Measurements from ENCODE around the gene VN1R5.
"Not testable (repeated sequence)": the region's sequence is repeated elsewhere in the genome, so short reads cannot be mapped to it uniquely, and the experiment has no call there.

The VN1R5 gene

DNA sequence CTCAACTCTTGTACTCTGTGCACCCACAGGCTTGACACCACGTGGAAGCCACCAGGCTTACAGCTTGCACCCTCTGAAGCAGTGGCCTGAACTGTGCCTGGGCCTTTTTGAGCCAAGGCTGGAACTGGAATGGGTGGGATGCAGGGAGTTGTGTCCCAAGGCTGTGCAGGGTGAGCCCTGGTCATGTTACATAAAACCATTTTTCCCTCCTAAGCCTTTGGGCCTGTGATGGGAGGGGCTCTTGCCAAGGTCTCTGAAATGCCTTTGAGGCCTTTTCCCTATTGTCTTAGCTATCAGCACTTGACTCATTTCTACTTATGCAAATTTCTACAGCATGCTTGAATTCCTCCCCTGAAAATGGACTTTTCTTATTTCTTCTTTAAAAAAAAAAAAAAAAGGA, 14.1 kb downstream of the VN1R5 start:
- 86 to 88% methylated on average over 1 of the region's 1 CpG for WGBS, 2 experiments
- H3K4me3 ChIP-seq (ENCODE audit: insufficient read depth, low read depth, low read length), result no peak overlapping the region
- no peaks in the 10 kb centered on the region for H3K36me3 ChIP-seq (ENCODE audit: control insufficient read depth, insufficient read depth, low read length)
- H3K9me3 ChIP-seq (ENCODE audit: control insufficient read depth, low read length), result no peaks in the 10 kb centered on the region
- H3K27ac ChIP-seq (ENCODE audit: insufficient read depth, low read depth, low read length, poor library complexity, severe bottlenecking), result no peak overlapping the region
- H3K27me3 ChIP-seq (ENCODE audit: control insufficient read depth, insufficient read depth, low read length, poor library complexity, severe bottlenecking), result no peaks in the 10 kb centered on the region
- H3K4me1 ChIP-seq (ENCODE audit: control insufficient read depth, insufficient read depth, low read length), result no peaks in the 10 kb centered on the region

DNA sequence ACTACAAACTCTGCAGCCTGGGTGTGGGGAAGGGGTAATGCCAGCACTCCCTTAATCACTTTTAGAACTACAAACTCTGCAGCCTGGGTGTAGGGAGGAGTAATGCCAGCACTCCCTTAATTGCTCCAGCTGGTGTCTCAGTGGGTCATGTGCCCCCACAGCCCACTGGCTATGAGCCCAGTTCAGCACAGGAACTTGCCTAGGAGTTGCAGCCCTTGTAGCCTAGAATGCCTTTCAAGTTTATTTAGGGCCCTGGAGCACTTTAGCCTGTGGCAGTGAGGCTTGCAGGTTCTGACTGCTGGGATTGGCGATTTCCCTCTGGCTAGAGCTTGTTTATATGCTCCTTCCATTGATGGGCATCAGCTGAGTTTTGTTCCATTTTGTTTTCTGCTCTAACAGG, 17.1 kb downstream of the VN1R5 start:
- Histone ChIP-seq H3K4me1 (ENCODE audit: control insufficient read depth, insufficient read depth, low read length) (no peaks in the 10 kb centered on the region), H3K27me3 (ENCODE audit: control insufficient read depth, insufficient read depth, low read length, poor library complexity, severe bottlenecking) (no peaks in the 10 kb centered on the region), H3K27ac (ENCODE audit: insufficient read depth, low read depth, low read length, poor library complexity, severe bottlenecking) (no peak overlapping the region), H3K9me3 (ENCODE audit: control insufficient read depth, low read length) (no peaks in the 10 kb centered on the region), H3K36me3 (ENCODE audit: control insufficient read depth, insufficient read depth, low read length) (no peaks in the 10 kb centered on the region), H3K4me3 (ENCODE audit: insufficient read depth, low read depth, low read length) (no peak overlapping the region)
- WGBS, 2 experiments, result 68 to 74% methylated on average over 1 of the region's 1 CpG

DNA sequence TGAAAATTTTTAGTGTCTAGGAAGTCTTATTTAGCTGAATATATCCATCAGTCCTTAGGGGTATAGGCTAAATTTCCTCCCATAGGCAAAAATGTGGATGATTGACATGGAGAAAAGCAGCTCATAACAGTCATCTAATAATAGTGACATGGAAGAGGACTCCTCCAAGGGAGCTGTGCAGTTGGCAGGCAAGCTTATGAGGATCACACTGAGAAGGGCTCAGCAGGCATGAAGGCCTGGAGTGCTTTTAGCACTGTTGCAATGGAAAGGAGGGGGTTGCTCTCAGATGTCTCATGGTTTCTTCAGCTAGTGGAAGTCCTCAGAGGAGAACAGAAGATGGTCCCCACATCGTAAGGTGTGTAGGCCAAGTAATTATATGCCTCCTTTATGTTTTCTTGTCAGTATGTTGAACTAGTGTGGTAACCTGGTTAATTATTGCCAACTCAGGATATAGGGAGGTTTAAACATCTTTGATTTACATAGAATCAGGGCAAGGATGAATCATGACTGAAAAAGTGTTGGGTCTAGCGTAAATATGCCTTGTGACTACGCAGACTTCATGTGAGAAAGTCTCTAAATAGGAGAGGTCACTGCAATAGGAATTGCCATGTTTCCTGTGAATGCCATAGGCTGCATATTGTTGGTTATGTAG, 18.9 kb downstream of the VN1R5 start:
- no peak overlapping the region for H3K4me3 ChIP-seq (ENCODE audit: insufficient read depth, low read depth, low read length)
- H3K36me3 ChIP-seq (ENCODE audit: control insufficient read depth, insufficient read depth, low read length), result no peaks in the 10 kb centered on the region
- no peaks in the 10 kb centered on the region for H3K27me3 ChIP-seq (ENCODE audit: control insufficient read depth, insufficient read depth, low read length, poor library complexity, severe bottlenecking)
- no peaks in the 10 kb centered on the region for H3K9me3 ChIP-seq (ENCODE audit: control insufficient read depth, low read length)
- H3K4me1 ChIP-seq (ENCODE audit: control insufficient read depth, insufficient read depth, low read length), result no peaks in the 10 kb centered on the region
- H3K27ac ChIP-seq (ENCODE audit: insufficient read depth, low read depth, low read length, poor library complexity, severe bottlenecking), result no peak overlapping the region
- WGBS, 2 experiments, result 95 to 98% methylated on average over 3 of the region's 3 CpGs

DNA sequence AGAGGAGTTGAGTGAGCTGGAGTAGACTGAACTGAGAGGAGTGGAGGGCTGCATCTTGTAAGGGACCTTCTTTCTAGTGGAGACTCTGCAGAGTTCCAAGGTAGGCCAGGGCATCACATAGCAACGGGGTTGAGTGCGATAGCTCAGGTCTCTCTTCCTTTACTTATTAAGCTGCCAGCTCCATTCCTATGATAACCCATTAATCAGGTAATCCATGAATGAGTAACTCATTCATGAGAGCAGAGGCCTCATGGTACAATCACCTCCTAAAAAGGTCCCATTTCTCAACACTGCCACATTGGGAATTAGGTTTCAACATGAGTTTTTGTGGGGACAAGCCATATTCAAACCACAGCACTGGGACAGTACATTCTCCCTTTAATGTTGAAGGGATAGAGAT, 21.3 kb downstream of the VN1R5 start:
- WGBS, 2 experiments, result 96% methylated on average over 2 of the region's 2 CpGs

DNA sequence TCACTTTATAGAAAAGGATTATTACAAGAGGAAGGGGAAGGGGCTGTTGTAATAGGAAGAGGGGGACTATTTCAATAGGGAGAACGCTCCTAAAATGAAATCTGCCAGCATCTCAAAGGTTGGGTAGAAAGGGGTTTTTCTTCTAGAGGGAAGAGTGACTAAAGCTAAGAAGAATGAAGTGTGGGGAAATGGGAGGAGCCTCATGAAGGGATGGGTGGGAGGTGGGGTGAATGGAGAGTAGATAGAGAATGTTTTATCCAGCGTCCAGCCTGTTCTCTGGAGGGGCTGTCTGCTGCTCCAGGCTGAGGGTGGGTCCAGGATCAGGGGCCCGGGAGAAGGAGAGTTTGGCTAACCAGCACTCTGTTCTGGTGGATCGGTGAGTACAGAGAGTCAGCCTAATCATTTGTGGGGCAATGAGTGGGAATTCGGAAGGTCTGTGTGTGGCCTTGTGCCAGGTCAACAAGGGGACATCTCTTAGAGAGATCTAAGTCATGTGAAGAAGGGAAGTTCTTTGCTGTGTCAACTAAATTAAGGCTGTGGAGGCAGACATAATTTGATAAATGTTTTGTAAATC, 25.2 kb downstream of the VN1R5 start:
- 81 to 83% methylated on average over 5 of the region's 5 CpGs for WGBS, 2 experiments
- H3K36me3 ChIP-seq (ENCODE audit: control insufficient read depth, insufficient read depth, low read length), result no peaks in the 10 kb centered on the region
- no peak overlapping the region for H3K4me3 ChIP-seq (ENCODE audit: insufficient read depth, low read depth, low read length)
- H3K27ac ChIP-seq (ENCODE audit: insufficient read depth, low read depth, low read length, poor library complexity, severe bottlenecking), result no peak overlapping the region
- no peaks in the 10 kb centered on the region for H3K27me3 ChIP-seq (ENCODE audit: control insufficient read depth, insufficient read depth, low read length, poor library complexity, severe bottlenecking)
- no peaks in the 10 kb centered on the region for H3K9me3 ChIP-seq (ENCODE audit: control insufficient read depth, low read length)
- peaks cover 4% of the 10 kb centered on the region for H3K4me1 ChIP-seq (ENCODE audit: control insufficient read depth, insufficient read depth, low read length)

More for the DNA sequence above, 21.3 kb downstream of the VN1R5 start:
- H3K4me1 ChIP-seq (ENCODE audit: control insufficient read depth, insufficient read depth, low read length), result peaks cover 4% of the 10 kb centered on the region
- H3K4me3 ChIP-seq (ENCODE audit: insufficient read depth, low read depth, low read length), result no peak overlapping the region
- H3K27ac ChIP-seq (ENCODE audit: insufficient read depth, low read depth, low read length, poor library complexity, severe bottlenecking), result no peak overlapping the region
- H3K27me3 ChIP-seq (ENCODE audit: control insufficient read depth, insufficient read depth, low read length, poor library complexity, severe bottlenecking), result no peaks in the 10 kb centered on the region
- H3K9me3 ChIP-seq (ENCODE audit: control insufficient read depth, low read length), result no peaks in the 10 kb centered on the region
- H3K36me3 ChIP-seq (ENCODE audit: control insufficient read depth, insufficient read depth, low read length), result no peaks in the 10 kb centered on the region

DNA sequence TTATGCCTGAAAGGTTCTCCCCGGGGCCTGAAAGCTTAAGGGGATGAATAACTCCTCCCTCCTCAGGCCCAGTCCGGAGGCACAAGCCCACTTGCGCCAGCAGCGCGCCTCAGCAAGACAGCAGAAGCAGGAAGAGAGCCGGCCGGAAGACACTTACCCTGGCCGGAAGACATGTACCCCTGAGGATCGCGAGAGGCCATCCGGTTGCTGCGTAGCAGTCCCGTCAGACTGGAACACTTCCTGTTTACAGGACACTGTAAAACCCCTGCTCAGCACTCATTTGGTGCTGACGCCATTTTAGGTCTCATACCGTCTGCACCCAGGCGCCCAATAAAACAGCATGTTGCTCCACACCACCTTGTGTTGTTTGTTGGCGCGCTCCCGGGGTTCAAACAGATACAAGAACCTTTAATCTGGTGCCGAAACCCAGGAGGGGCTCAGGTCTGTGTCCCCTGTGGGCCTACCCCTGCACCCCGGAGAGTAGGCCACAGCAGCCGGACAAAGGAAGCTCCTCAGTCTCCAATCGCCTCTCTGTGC, 30.3 kb downstream of the VN1R5 start:
- Histone ChIP-seq H3K27me3 (ENCODE audit: control insufficient read depth, insufficient read depth, low read length, poor library complexity, severe bottlenecking) (no peaks in the 10 kb centered on the region), H3K9me3 (ENCODE audit: control insufficient read depth, low read length) (no peaks in the 10 kb centered on the region), H3K36me3 (ENCODE audit: control insufficient read depth, insufficient read depth, low read length) (no peaks in the 10 kb centered on the region), H3K4me1 (ENCODE audit: control insufficient read depth, insufficient read depth, low read length) (peaks cover under 1% of the 10 kb centered on the region), H3K4me3 (ENCODE audit: insufficient read depth, low read depth, low read length) (no peak overlapping the region), H3K27ac (ENCODE audit: insufficient read depth, low read depth, low read length, poor library complexity, severe bottlenecking) (no peak overlapping the region)
- WGBS, 2 experiments, result 95% methylated on average over 23 of the region's 23 CpGs

DNA sequence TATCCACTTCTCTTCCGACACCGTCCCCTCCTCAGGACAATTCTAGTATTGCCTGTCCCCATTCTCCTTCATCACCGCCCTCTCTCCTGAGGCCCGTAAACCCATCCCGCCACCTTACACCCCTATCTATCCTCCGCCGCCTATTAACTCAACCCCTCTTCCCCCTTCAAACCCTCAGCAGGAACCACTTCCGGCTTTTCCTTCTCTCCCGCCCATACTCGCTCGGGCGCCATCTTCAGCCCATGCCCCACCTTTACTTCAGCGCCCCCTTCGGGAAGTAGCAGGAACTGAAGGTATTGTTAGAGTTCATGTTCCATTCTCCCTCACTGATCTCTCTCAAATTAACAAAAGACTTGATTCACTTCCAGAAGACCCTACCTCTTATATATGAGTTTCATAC, 31.6 kb downstream of the VN1R5 start:
- Histone ChIP-seq H3K27ac (ENCODE audit: insufficient read depth, low read depth, low read length, poor library complexity, severe bottlenecking) (no peak overlapping the region), H3K36me3 (ENCODE audit: control insufficient read depth, insufficient read depth, low read length) (no peaks in the 10 kb centered on the region), H3K9me3 (ENCODE audit: control insufficient read depth, low read length) (no peaks in the 10 kb centered on the region), H3K27me3 (ENCODE audit: control insufficient read depth, insufficient read depth, low read length, poor library complexity, severe bottlenecking) (no peaks in the 10 kb centered on the region), H3K4me1 (ENCODE audit: control insufficient read depth, insufficient read depth, low read length) (peaks cover 5% of the 10 kb centered on the region), H3K4me3 (ENCODE audit: insufficient read depth, low read depth, low read length) (no peak overlapping the region)
- WGBS, 2 experiments, result 93 to 95% methylated on average over 14 of the region's 14 CpGs

DNA sequence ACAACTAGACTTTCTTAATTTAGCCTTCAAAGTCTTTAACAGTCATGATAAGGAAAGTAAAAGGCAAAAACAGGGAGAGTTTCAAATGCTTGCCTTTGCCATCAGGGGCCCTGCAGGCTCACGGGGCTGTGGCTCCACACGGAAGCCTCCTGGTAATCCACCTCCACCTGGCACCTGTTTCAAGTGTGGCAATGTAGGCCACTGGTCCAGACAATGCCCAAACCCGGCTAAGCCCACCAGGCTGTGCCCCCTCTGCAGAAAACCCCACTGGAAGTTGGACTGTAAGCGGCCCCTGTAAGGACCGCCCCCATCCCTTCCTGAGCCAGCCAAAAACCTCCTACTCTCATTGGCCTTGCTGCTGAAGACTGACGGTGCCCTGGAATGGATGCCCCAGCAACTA, 32.5 kb downstream of the VN1R5 start:
- no peak overlapping the region for H3K4me3 ChIP-seq (ENCODE audit: insufficient read depth, low read depth, low read length)
- no peaks in the 10 kb centered on the region for H3K27me3 ChIP-seq (ENCODE audit: control insufficient read depth, insufficient read depth, low read length, poor library complexity, severe bottlenecking)
- H3K9me3 ChIP-seq (ENCODE audit: control insufficient read depth, low read length), result no peaks in the 10 kb centered on the region
- no peak overlapping the region for H3K27ac ChIP-seq (ENCODE audit: insufficient read depth, low read depth, low read length, poor library complexity, severe bottlenecking)
- no peaks in the 10 kb centered on the region for H3K36me3 ChIP-seq (ENCODE audit: control insufficient read depth, insufficient read depth, low read length)
- peaks cover 6% of the 10 kb centered on the region for H3K4me1 ChIP-seq (ENCODE audit: control insufficient read depth, insufficient read depth, low read length)
- 93 to 97% methylated on average over 6 of the region's 6 CpGs for WGBS, 2 experiments

DNA sequence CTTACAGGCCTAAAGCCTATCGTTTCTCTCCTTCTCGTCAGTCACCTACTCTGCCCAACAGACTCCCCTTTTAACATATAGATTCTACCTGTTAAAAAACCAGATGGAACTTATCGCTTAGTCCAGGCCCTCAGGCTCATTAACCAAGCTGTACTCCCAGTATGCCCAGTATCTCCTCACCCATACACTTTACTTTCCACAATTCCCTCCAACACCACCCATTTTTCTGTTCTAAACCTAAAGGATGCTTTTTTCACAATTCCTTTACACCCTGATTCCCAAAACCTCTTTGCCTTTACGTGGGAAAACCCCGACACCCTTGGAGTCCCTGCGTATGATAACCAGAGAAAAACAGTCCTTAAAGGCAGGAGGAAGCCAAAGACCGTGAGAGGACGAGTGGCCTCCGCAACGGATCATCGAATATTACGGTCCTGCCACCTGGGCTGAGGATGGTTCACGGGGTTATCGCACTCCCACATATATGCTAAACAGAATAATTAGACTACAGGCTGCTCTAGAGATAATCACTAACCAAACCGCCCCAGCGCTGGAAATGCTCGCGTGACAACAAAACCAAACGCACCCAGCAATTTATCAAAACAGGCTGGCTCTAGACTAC, 33.5 kb downstream of the VN1R5 start:
- H3K27me3 ChIP-seq (ENCODE audit: control insufficient read depth, insufficient read depth, low read length, poor library complexity, severe bottlenecking); H3K4me3 ChIP-seq (ENCODE audit: insufficient read depth, low read depth, low read length); H3K27ac ChIP-seq (ENCODE audit: insufficient read depth, low read depth, low read length, poor library complexity, severe bottlenecking); H3K9me3 ChIP-seq (ENCODE audit: control insufficient read depth, low read length); H3K36me3 ChIP-seq (ENCODE audit: control insufficient read depth, insufficient read depth, low read length): not testable (repeated sequence)
- 93% methylated on average over 19 of the region's 19 CpGs for WGBS, 2 experiments
- peaks cover 11% of the 10 kb centered on the region for H3K4me1 ChIP-seq (ENCODE audit: control insufficient read depth, insufficient read depth, low read length)

DNA sequence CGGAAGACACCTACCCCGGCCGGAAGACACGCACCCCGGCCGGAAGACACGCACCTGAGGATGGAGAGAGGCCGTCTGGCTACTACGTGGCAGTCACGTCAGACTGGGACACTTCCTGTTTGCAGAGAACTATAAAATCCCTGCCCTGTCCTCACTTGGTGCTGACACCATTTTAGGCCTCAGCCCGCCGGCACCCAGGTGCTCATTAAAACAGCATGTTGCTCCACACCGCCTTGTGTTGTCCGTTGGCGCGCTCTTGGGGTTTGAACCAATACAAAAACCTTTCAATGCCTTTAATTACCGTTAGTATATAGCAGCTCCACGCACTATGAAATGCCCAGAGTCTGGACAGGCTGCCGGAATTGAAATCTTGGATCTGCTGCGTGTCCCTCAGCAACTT, 34.7 kb downstream of the VN1R5 start:
- H3K36me3 ChIP-seq (ENCODE audit: control insufficient read depth, insufficient read depth, low read length), result no peaks in the 10 kb centered on the region
- no peaks in the 10 kb centered on the region for H3K27me3 ChIP-seq (ENCODE audit: control insufficient read depth, insufficient read depth, low read length, poor library complexity, severe bottlenecking)
- H3K9me3 ChIP-seq (ENCODE audit: control insufficient read depth, low read length), result no peaks in the 10 kb centered on the region
- H3K4me3 ChIP-seq (ENCODE audit: insufficient read depth, low read depth, low read length), result no peak overlapping the region
- H3K4me1 ChIP-seq (ENCODE audit: control insufficient read depth, insufficient read depth, low read length), result peaks cover 20% of the 10 kb centered on the region
- WGBS, 2 experiments, result 93 to 94% methylated on average over 20 of the region's 20 CpGs
- H3K27ac ChIP-seq (ENCODE audit: insufficient read depth, low read depth, low read length, poor library complexity, severe bottlenecking), result no peak overlapping the region
